GM13977 (cell line): Measurements from ENCODE around the gene SLC35E1.

Experiments
- DNase-seq: peaks from one replicate; pipeline ENCODE4 v3.0.0; 2012; ENCODE audit warnings: low spot score
- in situ Hi-C: fragments of 300-500 bp; cut with MboI; formaldehyde crosslinking; loops from one replicate; pipeline ENCODE4 v1.12.0; 2022; ENCODE audit warnings: low sequenced_read_pairs, low pct_unique_long_range_greater_than_20kb, mixed read lengths, inconsistent platforms; ENCODE audit not compliant: unreplicated experiment
- TF ChIP-seq, protein P1 (sequence below): IDR thresholded peaks from 2 replicates; pipeline ENCODE4 v1.5.1; 2012; ENCODE audit warnings: mild to moderate bottlenecking, control low read depth; ENCODE audit not compliant: insufficient read depth; ENCODE audit errors: extremely low read depth, missing control alignments

SLC35E1 gene

DNA sequence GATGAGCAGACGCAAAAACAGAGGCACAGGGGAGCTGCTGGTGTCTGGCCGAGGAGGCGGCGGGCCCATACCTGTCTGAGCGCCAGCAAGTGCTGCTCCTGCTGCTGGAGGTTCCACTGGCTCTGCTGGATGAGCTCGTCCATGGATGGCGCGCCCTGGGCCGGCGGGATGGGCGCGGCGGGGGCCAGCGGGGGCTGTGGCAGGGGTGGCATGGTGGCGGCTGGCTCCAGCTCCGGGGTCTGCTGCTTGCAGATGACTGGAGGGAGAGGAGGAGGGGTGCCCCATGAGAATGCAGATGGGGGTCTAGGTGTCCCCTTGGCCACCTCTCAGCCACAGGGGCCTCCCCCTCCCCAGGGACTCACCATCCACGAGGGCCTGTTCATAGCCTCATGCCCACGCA lies 36.8 kb downstream of the SLC35E1 start:
- in situ Hi-C loops = no loop called here
- no peak for DNase-seq
- TF ChIP-seq, protein P1, sequence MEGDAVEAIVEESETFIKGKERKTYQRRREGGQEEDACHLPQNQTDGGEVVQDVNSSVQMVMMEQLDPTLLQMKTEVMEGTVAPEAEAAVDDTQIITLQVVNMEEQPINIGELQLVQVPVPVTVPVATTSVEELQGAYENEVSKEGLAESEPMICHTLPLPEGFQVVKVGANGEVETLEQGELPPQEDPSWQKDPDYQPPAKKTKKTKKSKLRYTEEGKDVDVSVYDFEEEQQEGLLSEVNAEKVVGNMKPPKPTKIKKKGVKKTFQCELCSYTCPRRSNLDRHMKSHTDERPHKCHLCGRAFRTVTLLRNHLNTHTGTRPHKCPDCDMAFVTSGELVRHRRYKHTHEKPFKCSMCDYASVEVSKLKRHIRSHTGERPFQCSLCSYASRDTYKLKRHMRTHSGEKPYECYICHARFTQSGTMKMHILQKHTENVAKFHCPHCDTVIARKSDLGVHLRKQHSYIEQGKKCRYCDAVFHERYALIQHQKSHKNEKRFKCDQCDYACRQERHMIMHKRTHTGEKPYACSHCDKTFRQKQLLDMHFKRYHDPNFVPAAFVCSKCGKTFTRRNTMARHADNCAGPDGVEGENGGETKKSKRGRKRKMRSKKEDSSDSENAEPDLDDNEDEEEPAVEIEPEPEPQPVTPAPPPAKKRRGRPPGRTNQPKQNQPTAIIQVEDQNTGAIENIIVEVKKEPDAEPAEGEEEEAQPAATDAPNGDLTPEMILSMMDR = no peak

DNA sequence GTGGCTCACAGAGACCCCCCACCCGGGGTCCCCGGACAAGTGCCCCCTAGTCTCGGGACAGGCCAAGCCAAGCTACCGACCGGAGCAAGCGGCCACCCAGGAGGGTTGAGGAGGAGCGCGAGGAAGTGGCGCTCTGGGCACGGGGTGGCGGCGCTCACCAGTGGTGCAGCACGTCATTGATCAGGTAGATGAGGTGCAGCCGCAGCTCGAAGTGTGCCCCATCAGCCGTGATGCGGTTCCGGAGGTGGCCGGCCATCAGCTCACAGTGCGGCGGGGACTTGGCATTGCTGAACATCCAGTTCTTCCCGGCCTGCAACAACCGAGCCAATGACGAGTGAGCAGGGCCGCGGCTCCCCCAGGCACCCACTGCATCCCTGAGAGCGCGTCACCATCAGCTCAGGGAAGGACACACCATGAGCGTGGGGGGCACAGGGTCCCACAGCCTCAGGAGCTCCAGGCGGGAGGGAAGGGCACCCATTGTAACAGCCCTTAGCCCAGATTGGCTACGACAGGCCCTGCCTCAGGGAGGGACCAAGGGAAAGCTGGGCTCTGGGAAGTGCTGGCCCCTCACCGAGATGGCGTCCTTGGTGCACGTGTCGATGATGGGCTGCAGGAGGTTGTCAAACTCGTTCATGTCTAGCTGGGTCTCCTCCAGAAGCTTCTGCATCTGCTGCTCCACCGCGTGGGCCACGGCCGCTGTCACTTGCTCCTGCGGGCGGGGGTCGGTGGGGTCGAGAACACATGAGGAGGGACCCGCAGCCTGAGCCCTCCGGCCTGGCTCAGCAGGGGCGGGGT lies 39.6 kb downstream of the SLC35E1 start:
- in situ Hi-C loops = no loop called here
- TF ChIP-seq, protein P1 = no peak
- DNase-seq = no peak

DNA sequence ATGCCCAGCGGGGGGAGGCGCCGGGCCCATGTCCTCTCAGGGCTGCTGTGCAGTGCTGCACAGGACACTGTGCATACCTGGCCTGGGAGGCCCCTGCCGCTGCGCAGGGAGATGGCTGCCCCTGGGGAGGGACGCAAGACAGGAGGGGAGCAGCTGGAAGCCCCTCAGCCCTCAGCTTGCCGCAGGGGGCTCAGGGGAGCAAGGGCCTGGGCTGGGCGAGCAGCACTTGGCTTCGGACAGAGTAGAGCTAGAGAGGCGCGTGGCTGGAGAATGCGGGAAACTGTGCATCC lies 40.9 kb downstream of the SLC35E1 start:
- in situ Hi-C loops = no loop called here
- TF ChIP-seq, protein P1 = no peak
- DNase-seq = no peak

DNA sequence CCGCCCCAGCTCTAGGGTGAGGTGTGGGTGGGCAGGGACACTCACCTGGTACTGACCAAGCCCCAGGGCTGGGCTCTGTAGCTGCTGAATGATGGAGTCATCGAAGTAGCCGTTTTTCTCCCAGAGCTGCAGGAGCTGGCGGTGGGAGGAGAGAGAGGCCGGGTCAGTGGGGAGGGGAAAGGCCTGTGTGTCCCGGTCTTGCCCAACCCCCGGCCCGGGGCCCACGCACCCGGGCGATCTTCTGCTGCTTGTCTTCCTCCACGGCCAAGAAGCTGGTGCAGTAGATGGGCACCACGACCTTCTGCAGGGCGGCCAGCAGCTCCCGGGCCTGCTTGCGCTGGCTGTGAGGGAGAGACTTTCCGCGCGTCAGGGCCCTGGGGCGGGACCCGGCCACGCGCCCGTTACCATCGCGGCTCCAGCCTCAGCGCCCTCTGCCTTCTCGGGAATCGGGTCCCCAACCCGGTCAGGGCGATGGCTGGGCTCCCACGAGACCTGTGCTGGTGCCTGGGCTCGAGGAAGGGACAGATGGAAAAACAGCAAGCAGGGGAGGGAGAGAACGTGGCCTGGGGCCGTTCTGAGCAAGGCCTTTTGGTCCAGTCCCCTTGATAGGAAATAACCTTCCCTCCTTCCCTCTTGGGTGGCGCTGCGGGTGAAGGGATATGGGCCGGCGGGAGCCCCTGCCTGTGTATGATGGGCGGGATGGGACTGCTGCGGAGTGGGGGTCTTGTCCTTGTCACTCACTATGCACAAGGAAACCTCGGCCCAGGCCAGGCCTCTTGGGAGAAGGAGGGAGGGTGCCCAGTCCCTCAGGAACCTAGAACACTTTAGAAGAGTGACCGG lies 41.5 kb downstream of the SLC35E1 start:
- in situ Hi-C loops = no loop called here
- TF ChIP-seq, protein P1 = no peak
- peak; percentile 9 for DNase-seq

DNA sequence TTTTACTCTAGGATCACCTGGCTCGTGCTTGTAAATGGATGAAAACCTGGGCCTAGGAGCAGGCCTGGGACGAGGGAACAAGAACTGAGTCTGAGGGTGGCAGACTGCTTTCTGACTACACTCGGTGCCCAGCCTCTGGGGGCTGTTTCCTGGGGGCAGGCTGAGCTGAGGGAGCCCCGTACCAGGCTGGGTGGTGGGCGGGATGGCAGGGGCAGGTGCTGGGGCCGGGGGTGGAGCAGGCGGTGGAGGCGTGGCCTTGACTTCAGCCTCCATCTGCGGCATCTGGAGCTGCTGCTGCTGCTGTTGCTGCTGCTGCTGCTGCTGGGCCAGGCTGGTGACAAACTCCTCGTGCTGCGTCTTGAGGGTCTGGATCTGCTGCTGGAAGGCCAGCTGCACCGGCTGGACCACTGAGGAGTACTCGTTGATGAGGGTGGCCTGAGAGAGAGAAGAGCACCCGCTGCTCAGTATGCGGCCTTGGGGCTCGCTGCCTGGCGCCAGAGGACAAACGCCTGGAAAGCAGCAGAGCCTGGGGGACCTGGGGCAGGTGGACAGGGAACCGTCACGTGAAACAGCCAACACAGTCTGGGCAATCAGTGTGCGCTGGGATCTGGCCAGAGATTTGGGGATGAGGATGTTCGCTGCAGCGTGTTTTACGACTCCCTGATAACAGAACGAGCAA lies 42.6 kb downstream of the SLC35E1 start:
- in situ Hi-C loops = no loop called here

DNA sequence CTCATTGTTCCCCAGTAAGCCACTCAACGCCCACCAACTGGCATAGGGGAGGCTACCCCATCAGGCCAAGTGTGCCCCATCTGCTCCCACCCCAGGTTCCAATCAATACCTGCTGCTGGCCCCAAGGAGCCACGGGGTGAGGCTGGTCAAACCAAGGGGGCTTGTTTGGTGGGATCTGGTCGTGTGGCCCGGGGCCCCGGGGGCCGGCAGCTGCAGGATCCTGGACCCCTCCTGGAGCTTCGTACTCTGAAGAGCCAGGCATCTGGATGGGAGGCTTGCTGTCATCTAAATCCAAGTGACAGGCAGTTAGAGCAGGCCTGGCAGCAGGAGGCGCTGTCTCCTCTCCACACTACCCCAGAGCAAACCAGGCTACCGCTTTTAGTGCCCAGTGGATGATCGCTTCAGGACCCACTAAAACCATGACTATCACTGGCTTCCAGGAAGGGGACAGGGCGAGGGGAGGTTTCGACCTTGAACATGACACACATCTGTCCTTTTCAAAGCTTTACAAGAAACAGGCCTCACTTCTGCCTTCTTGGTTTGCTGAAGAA lies 44.2 kb downstream of the SLC35E1 start:
- TF ChIP-seq, protein P1 = peak; percentile 68
- in situ Hi-C loops = no loop called here
- DNase-seq = peak; percentile 61

More for the DNA sequence above, 42.6 kb downstream of the SLC35E1 start:
- no peak for DNase-seq
- TF ChIP-seq, protein P1 = no peak
